CD4-positive, alpha-beta T cell treated with Interleukin-17A for 1 hour (primary cell): Measurements from ENCODE around the gene FAH.
"Not testable (repeated sequence)": the region's sequence is repeated elsewhere in the genome, so short reads cannot be mapped to it uniquely, and the experiment has no call there.

Experiments used
- DNase-seq: peaks from one replicate; pipeline ENCODE4 v3.0.0-alpha.2; 2020

Gene FAH

GRCh38 chr15:80152896-80153876, at the start of gene FAH:
Gene FAH (plus strand): TSS chr15:80152999. CDS start chr15:80153055, 56 bp downstream.
- DNase-seq: peak; percentile 57

GRCh38 chr15:80105193-80105592, 47.6 kb upstream of the FAH start:
- DNase-seq: no peak

- DNase-seq: no peak
Measured at GRCh38 chr15:80105595-80105994, 47.2 kb upstream of the FAH start.

- DNase-seq: no peak
Measured at GRCh38 chr15:80106051-80106450, 46.7 kb upstream of the FAH start.

- DNase-seq: no peak
Measured at GRCh38 chr15:80107204-80107603, 45.6 kb upstream of the FAH start.

- no peak for DNase-seq
Measured at GRCh38 chr15:80107774-80108173, 45.0 kb upstream of the FAH start.

GRCh38 chr15:80109388-80109787, 43.4 kb upstream of the FAH start:
- DNase-seq: no peak

- DNase-seq: no peak
Measured at GRCh38 chr15:80110920-80111319, 41.9 kb upstream of the FAH start.

GRCh38 chr15:80114114-80114513, 38.7 kb upstream of the FAH start:
- no peak for DNase-seq

GRCh38 chr15:80115021-80115420, 37.8 kb upstream of the FAH start:
- no peak for DNase-seq

GRCh38 chr15:80118956-80119355, 33.8 kb upstream of the FAH start:
- DNase-seq: no peak

GRCh38 chr15:80120636-80121035, 32.2 kb upstream of the FAH start:
- DNase-seq: no peak

- DNase-seq: no peak
Measured at GRCh38 chr15:80121546-80121945, 31.3 kb upstream of the FAH start.

- DNase-seq: no peak
Measured at GRCh38 chr15:80123034-80123433, 29.8 kb upstream of the FAH start.

- DNase-seq: not testable (repeated sequence)
Measured at GRCh38 chr15:80127253-80127652, 25.5 kb upstream of the FAH start.

GRCh38 chr15:80127911-80128310, 24.9 kb upstream of the FAH start:
- no peak for DNase-seq

GRCh38 chr15:80132382-80132781, 20.4 kb upstream of the FAH start:
- DNase-seq: no peak

- no peak for DNase-seq
Measured at GRCh38 chr15:80136854-80137253, 15.9 kb upstream of the FAH start.

GRCh38 chr15:80138961-80139360, 13.8 kb upstream of the FAH start:
- DNase-seq: no peak

GRCh38 chr15:80140909-80141308, 11.9 kb upstream of the FAH start:
- DNase-seq: no peak

- DNase-seq: no peak
Measured at GRCh38 chr15:80141916-80142598, 10.7 kb upstream of the FAH start.

- DNase-seq: no peak
Measured at GRCh38 chr15:80142646-80143045, 10.2 kb upstream of the FAH start.

GRCh38 chr15:80151148-80151547, 1.7 kb upstream of the FAH start:
- DNase-seq: no peak

- no peak for DNase-seq
Measured at GRCh38 chr15:80151576-80151975, 1.2 kb upstream of the FAH start.
